HEK293 (cell line): ENCODE results near the gene PEX11G.
A peak's percentile ranks its signal among the peaks of the same experiment; 100 is the strongest.

Experiments used
- CTCF ChIA-PET: fragments of 350-600 bp; formaldehyde crosslinking; extraction: SDS; loops from one replicate; lab custom pipeline; 2021; ENCODE audit warnings: antibody characterized with exemption; lab: Yijun Ruan, JAX
- POLR2A ChIA-PET: fragments of 300-600 bp; formaldehyde crosslinking; extraction: SDS; loops from one replicate; lab custom pipeline; 2020; ENCODE audit warnings: antibody characterized with exemption, inconsistent platforms; lab: Yijun Ruan, JAX
- H3K27ac ChIP-seq: fragments of 200-500 bp; sonication (Bioruptor generic); 2 replicates; pipeline ENCODE4 v1.5.1; 2014; ENCODE audit warnings: low read depth, low read length, control low read depth, inconsistent platforms; ENCODE audit errors: extremely low read depth
- H3K36me3 ChIP-seq, 2 experiments: fragments of 200-500 bp in 1 of 2; sonication (Bioruptor generic) in 1 of 2; 1 replicate in 1 of 2; 2 replicates in 1 of 2; pipeline ENCODE4 v1.5.1; 2014 to 2017; ENCODE audit warnings: inconsistent platforms in 2 of 2, low read length in 2 of 2; ENCODE audit not compliant: control insufficient read depth in 2 of 2, insufficient read depth in 1 of 2
- H3K4me1 ChIP-seq: fragments of 200-500 bp; sonication (Bioruptor generic); 2 replicates; pipeline ENCODE4 v1.5.1; 2014; ENCODE audit warnings: mild to moderate bottlenecking, low read length, inconsistent platforms; ENCODE audit not compliant: control insufficient read depth, insufficient read depth
- H3K4me3 ChIP-seq: 2 replicates; pipeline ENCODE4 v1.5.1; 2011; ENCODE audit warnings: low read depth, mild to moderate bottlenecking, control low read depth, low read length, moderate library complexity
- H3K9me3 ChIP-seq: fragments of 200-500 bp; sonication (Bioruptor generic); 2 replicates; pipeline ENCODE4 v1.5.1; 2014; ENCODE audit warnings: low read depth, low read length, inconsistent platforms; ENCODE audit not compliant: control insufficient read depth, insufficient read depth
- CTCF ChIP-seq: fragments of 450-650 bp; formaldehyde crosslinking; IDR thresholded peaks from 2 replicates; pipeline ENCODE4 v1.5.1; 2016; ENCODE audit warnings: missing biosample characterization, missing genetic modification characterization
- EGR2 ChIP-seq: fragments of 450-650 bp; formaldehyde crosslinking; IDR thresholded peaks from 2 replicates; pipeline ENCODE4 v1.5.1; 2016; ENCODE audit warnings: low read depth, missing biosample characterization, missing genetic modification characterization
- GLI4 ChIP-seq: fragments of 450-650 bp; formaldehyde crosslinking; IDR thresholded peaks from 2 replicates; pipeline ENCODE4 v1.5.1; 2016; ENCODE audit warnings: missing biosample characterization, missing genetic modification characterization
- GLIS2 ChIP-seq: fragments of 450-650 bp; formaldehyde crosslinking; IDR thresholded peaks from 2 replicates; pipeline ENCODE4 v1.5.1; 2016; ENCODE audit warnings: missing biosample characterization, missing genetic modification characterization
- HOXA7 ChIP-seq: sonication (generic); formaldehyde crosslinking; IDR thresholded peaks from 2 replicates; pipeline ENCODE4 v1.8.1; 2022; ENCODE audit warnings: missing genetic modification reagents, borderline replicate concordance
- KLF1 ChIP-seq: fragments of 450-650 bp; formaldehyde crosslinking; IDR thresholded peaks from 2 replicates; pipeline ENCODE4 v1.5.1; 2016; ENCODE audit warnings: missing biosample characterization, missing genetic modification characterization
- MEIS1 ChIP-seq: sonication (generic); formaldehyde crosslinking; IDR thresholded peaks from 2 replicates; pipeline ENCODE4 v1.8.1; 2022; ENCODE audit warnings: missing genetic modification reagents, mild to moderate bottlenecking, borderline replicate concordance
- TRIM28 ChIP-seq: IDR thresholded peaks from 2 replicates; pipeline ENCODE4 v1.6.1; 2011; ENCODE audit warnings: low read length, control low read depth, borderline replicate concordance
- ZBTB1 ChIP-seq: fragments of 450-650 bp; formaldehyde crosslinking; IDR thresholded peaks from 2 replicates; pipeline ENCODE4 v1.5.1; 2016; ENCODE audit warnings: missing biosample characterization, missing genetic modification characterization
- ZFP41 ChIP-seq: fragments of 450-650 bp; formaldehyde crosslinking; IDR thresholded peaks from 2 replicates; pipeline ENCODE4 v1.5.1; 2016; ENCODE audit warnings: missing biosample characterization, missing genetic modification characterization, borderline replicate concordance
- ZNF2 ChIP-seq: fragments of 450-650 bp; formaldehyde crosslinking; IDR thresholded peaks from 2 replicates; pipeline ENCODE4 v1.5.1; 2016; ENCODE audit warnings: missing biosample characterization, missing genetic modification characterization
- ZNF341 ChIP-seq: fragments of 450-650 bp; formaldehyde crosslinking; IDR thresholded peaks from 2 replicates; pipeline ENCODE4; 2016; ENCODE audit warnings: low read depth, missing biosample characterization, missing genetic modification characterization
- ZNF350 ChIP-seq: fragments of 450-650 bp; formaldehyde crosslinking; IDR thresholded peaks from 2 replicates; pipeline ENCODE4 v1.5.0; 2017; ENCODE audit warnings: missing biosample characterization, mild to moderate bottlenecking, missing genetic modification characterization
- ZNF558 ChIP-seq: fragments of 450-650 bp; formaldehyde crosslinking; IDR thresholded peaks from 2 replicates; pipeline ENCODE4 v1.5.1; 2016; ENCODE audit warnings: missing biosample characterization, missing genetic modification characterization
- ZNF677 ChIP-seq: fragments of 450-650 bp; IDR thresholded peaks from 2 replicates; pipeline ENCODE4 v1.5.0; 2018; ENCODE audit warnings: missing biosample characterization, mild to moderate bottlenecking, missing genetic modification characterization, moderate library complexity
- ZXDB ChIP-seq: fragments of 450-650 bp; formaldehyde crosslinking; IDR thresholded peaks from 2 replicates; pipeline ENCODE4 v1.5.1; 2016; ENCODE audit warnings: missing biosample characterization, missing genetic modification characterization
- TF ChIP-seq, protein P1 (sequence below): fragments of 450-650 bp; formaldehyde crosslinking; IDR thresholded peaks from 2 replicates; pipeline ENCODE4 v1.5.1; 2016; ENCODE audit warnings: missing biosample characterization, missing genetic modification characterization
- TF ChIP-seq, protein P2 (sequence below): fragments of 450-650 bp; formaldehyde crosslinking; conservative IDR thresholded peaks from 2 replicates; pipeline ENCODE4 v1.5.1; 2016; ENCODE audit warnings: low read depth, missing biosample characterization, missing genetic modification characterization
- TF ChIP-seq, protein P3 (sequence below): fragments of 450-650 bp; formaldehyde crosslinking; IDR thresholded peaks from 2 replicates; pipeline ENCODE4 v1.5.1; 2016; ENCODE audit warnings: missing biosample characterization, missing genetic modification characterization
- TF ChIP-seq, protein P4 (sequence below): fragments of 450-650 bp; formaldehyde crosslinking; IDR thresholded peaks from 2 replicates; pipeline ENCODE4 v1.5.1; 2017; ENCODE audit warnings: missing biosample characterization, missing genetic modification characterization
- TF ChIP-seq, protein P5 (sequence below): IDR thresholded peaks from 2 replicates; pipeline ENCODE4 v1.6.1; 2011; ENCODE audit warnings: mild to moderate bottlenecking, low read depth, low read length, borderline replicate concordance

The PEX11G gene

GRCh38 chr19:7509625-7510024 is 20.8 kb upstream of the PEX11G start:
- Histone ChIP-seq H3K36me3 (no peaks in the 10 kb centered on the region), H3K9me3 (no peaks in the 10 kb centered on the region), H3K27ac (no peak overlapping the region), H3K4me3 (no peak overlapping the region), H3K4me1 (peaks cover 4% of the 10 kb centered on the region; the same call in 1 of the 2 replicates)
- ChIA-PET POLR2A (no interaction called here), CTCF (no interaction called here)
- no peak for TF ChIP-seq TRIM28
- TF ChIP-seq, protein P1, sequence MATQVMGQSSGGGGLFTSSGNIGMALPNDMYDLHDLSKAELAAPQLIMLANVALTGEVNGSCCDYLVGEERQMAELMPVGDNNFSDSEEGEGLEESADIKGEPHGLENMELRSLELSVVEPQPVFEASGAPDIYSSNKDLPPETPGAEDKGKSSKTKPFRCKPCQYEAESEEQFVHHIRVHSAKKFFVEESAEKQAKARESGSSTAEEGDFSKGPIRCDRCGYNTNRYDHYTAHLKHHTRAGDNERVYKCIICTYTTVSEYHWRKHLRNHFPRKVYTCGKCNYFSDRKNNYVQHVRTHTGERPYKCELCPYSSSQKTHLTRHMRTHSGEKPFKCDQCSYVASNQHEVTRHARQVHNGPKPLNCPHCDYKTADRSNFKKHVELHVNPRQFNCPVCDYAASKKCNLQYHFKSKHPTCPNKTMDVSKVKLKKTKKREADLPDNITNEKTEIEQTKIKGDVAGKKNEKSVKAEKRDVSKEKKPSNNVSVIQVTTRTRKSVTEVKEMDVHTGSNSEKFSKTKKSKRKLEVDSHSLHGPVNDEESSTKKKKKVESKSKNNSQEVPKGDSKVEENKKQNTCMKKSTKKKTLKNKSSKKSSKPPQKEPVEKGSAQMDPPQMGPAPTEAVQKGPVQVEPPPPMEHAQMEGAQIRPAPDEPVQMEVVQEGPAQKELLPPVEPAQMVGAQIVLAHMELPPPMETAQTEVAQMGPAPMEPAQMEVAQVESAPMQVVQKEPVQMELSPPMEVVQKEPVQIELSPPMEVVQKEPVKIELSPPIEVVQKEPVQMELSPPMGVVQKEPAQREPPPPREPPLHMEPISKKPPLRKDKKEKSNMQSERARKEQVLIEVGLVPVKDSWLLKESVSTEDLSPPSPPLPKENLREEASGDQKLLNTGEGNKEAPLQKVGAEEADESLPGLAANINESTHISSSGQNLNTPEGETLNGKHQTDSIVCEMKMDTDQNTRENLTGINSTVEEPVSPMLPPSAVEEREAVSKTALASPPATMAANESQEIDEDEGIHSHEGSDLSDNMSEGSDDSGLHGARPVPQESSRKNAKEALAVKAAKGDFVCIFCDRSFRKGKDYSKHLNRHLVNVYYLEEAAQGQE, result peak; percentile 98

GRCh38 chr19:7507884-7508283 is 19.0 kb upstream of the PEX11G start:
- Histone ChIP-seq H3K9me3 (no peaks in the 10 kb centered on the region), H3K36me3 (no peaks in the 10 kb centered on the region), H3K27ac (no peak overlapping the region), H3K4me1 (peaks cover 4% of the 10 kb centered on the region; the same call in 1 of the 2 replicates), H3K4me3 (no peak overlapping the region)
- ChIA-PET POLR2A (interaction anchor here (0.5 to 0.9 kb wide), 3 partner anchors 10 to 110 kb away, joined by 3 to 4 read pairs (median 3); no protein-coding TSS in a partner anchor), CTCF (interaction anchor here (1.1 kb wide), 1 partner anchor 14 kb away, joined by 3 read pairs; no protein-coding TSS in a partner anchor)
- TF ChIP-seq, protein P2, sequence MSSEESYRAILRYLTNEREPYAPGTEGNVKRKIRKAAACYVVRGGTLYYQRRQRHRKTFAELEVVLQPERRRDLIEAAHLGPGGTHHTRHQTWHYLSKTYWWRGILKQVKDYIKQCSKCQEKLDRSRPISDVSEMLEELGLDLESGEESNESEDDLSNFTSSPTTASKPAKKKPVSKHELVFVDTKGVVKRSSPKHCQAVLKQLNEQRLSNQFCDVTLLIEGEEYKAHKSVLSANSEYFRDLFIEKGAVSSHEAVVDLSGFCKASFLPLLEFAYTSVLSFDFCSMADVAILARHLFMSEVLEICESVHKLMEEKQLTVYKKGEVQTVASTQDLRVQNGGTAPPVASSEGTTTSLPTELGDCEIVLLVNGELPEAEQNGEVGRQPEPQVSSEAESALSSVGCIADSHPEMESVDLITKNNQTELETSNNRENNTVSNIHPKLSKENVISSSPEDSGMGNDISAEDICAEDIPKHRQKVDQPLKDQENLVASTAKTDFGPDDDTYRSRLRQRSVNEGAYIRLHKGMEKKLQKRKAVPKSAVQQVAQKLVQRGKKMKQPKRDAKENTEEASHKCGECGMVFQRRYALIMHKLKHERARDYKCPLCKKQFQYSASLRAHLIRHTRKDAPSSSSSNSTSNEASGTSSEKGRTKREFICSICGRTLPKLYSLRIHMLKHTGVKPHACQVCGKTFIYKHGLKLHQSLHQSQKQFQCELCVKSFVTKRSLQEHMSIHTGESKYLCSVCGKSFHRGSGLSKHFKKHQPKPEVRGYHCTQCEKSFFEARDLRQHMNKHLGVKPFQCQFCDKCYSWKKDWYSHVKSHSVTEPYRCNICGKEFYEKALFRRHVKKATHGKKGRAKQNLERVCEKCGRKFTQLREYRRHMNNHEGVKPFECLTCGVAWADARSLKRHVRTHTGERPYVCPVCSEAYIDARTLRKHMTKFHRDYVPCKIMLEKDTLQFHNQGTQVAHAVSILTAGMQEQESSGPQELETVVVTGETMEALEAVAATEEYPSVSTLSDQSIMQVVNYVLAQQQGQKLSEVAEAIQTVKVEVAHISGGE (tag by site-specific recombination), result no peak
- TF ChIP-seq GLIS2 (tag by site-specific recombination) (0 out of 2 replicates have a peak, but pooled peaks have one; percentile 52), ZXDB (tag by site-specific recombination) (no peak), CTCF (tag by site-specific recombination) (no peak), HOXA7 (CRISPR knock-in tag) (no peak), GLI4 (no peak), ZFP41 (tag by site-specific recombination) (no peak), ZNF558 (no peak), ZNF677 (tag by site-specific recombination) (no peak), KLF1 (peak; percentile 32; the same call in 1 of the 2 replicates), EGR2 (no peak), ZNF2 (no peak), ZNF350 (tag by site-specific recombination) (no peak), MEIS1 (no peak), ZNF341 (tag by site-specific recombination) (peak; percentile 70), ZBTB1 (no peak)
- TF ChIP-seq, protein P3, sequence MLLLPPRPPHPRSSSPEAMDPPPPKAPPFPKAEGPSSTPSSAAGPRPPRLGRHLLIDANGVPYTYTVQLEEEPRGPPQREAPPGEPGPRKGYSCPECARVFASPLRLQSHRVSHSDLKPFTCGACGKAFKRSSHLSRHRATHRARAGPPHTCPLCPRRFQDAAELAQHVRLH (tag by site-specific recombination), result no peak
- TF ChIP-seq, protein P4, sequence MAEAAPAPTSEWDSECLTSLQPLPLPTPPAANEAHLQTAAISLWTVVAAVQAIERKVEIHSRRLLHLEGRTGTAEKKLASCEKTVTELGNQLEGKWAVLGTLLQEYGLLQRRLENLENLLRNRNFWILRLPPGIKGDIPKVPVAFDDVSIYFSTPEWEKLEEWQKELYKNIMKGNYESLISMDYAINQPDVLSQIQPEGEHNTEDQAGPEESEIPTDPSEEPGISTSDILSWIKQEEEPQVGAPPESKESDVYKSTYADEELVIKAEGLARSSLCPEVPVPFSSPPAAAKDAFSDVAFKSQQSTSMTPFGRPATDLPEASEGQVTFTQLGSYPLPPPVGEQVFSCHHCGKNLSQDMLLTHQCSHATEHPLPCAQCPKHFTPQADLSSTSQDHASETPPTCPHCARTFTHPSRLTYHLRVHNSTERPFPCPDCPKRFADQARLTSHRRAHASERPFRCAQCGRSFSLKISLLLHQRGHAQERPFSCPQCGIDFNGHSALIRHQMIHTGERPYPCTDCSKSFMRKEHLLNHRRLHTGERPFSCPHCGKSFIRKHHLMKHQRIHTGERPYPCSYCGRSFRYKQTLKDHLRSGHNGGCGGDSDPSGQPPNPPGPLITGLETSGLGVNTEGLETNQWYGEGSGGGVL (tag by site-specific recombination), result no peak
- TF ChIP-seq, protein P5, sequence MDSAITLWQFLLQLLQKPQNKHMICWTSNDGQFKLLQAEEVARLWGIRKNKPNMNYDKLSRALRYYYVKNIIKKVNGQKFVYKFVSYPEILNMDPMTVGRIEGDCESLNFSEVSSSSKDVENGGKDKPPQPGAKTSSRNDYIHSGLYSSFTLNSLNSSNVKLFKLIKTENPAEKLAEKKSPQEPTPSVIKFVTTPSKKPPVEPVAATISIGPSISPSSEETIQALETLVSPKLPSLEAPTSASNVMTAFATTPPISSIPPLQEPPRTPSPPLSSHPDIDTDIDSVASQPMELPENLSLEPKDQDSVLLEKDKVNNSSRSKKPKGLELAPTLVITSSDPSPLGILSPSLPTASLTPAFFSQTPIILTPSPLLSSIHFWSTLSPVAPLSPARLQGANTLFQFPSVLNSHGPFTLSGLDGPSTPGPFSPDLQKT, result no peak
